Right atrium auricular region (tissue), 2 donors: ENCODE data around the gene LCK. TPM values are rescaled to one million over a fixed set of nuclear protein-coding genes. Genes with fewer than 3 reads are reported as not detected.

ENCODE experiments used
- DNase-seq: peaks from one replicate; pipeline ENCODE4 v3.0.0-alpha.2; 2019; ENCODE audit warnings: low spot score
- H3K27ac ChIP-seq, 2 donors: fragments of 200-600 bp; sonication (generic); 1 replicate in 1 of 2; 2 replicates in 1 of 2; pipeline ENCODE4 v1.5.1; 2016 to 2019
- H3K27me3 ChIP-seq, 2 donors: fragments of 200-600 bp; sonication (generic); one replicate each; pipeline versions ENCODE4 v1.5.1 to v1.6.0; 2017 to 2019
- H3K36me3 ChIP-seq: fragments of 200-600 bp; sonication (generic); one replicate; pipeline ENCODE4 v1.5.1; 2016
- H3K4me1 ChIP-seq, 2 donors: fragments of 200-600 bp; sonication (generic); one replicate each; pipeline versions ENCODE4 v1.5.1 to v1.6.0; 2017 to 2019
- H3K4me3 ChIP-seq, 2 donors: fragments of 200-600 bp; sonication (generic); 1 replicate in 1 of 2; 2 replicates in 1 of 2; pipeline ENCODE4 v1.5.1; 2017 to 2019; ENCODE audit warnings: mild to moderate bottlenecking in 1 of 2, moderate library complexity in 1 of 2
- H3K9me3 ChIP-seq, 2 donors: fragments of 200-600 bp; sonication (generic); one replicate each; pipeline ENCODE4 v1.5.1; 2019
- total RNA-seq, 2 donors: library from RNA; depleted of rRNA; stranded (reverse); fragments of >200 nt; gene quantifications; one replicate each; pipeline ENCODE4 v1.1.0, GENCODE V29; 2016
- TF ChIP-seq, protein P1 (sequence below), 2 donors: fragments of 200-600 bp; sonication (generic); IDR thresholded peaks; one replicate each; pipeline ENCODE4 v1.5.1; 2019; ENCODE audit warnings: antibody characterized with exemption in 2 of 2

Gene LCK
- total RNA-seq, 2 donors from 2014 or later, result 0.74 to 0.98 TPM

DNA sequence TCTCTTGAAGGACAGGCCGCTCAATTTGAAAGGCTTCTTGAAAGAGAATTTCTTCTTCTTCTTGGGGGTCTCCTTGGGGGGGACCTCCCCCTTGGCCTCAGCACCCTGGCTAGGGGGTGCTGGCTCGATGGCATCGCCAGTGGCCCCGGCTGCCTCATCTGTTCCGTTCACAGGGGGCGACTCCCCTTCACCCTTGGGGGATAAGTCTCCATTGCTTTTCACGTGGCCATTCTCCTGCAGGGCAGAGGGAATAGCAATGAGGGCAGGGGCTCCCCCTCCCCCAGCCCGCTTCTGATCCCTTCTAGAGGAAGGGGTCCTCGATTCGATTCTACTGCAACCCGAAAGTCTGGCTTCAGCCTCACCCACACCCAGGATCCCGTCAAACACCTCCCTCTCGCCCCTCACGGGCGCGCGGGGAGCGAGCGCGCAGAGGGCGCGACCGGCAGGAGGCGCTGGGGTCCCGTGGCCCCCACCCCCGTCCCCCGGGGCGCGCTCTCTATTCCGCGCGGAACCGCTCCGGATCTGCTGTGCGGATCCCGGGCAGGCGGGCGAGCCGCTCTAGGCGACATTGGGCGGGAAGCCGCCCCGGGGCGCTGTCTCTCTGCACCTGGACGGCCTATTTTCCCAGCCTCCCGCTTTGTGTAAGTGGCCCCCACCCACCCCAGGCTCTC lies 83.9 kb downstream of the LCK start:
- Histone ChIP-seq H3K27me3 (no peaks in the 10 kb centered on the region), H3K27ac (peak overlapping the region; percentile 64 to 68), H3K4me3 (peak overlapping the region; percentile 57 to 68), H3K4me1 (peaks cover 0 to 44% of the 10 kb centered on the region in 2 donors), H3K9me3 (no peaks in the 10 kb centered on the region), H3K36me3 (peaks cover 15% of the 10 kb centered on the region)
- TF ChIP-seq, protein P1, sequence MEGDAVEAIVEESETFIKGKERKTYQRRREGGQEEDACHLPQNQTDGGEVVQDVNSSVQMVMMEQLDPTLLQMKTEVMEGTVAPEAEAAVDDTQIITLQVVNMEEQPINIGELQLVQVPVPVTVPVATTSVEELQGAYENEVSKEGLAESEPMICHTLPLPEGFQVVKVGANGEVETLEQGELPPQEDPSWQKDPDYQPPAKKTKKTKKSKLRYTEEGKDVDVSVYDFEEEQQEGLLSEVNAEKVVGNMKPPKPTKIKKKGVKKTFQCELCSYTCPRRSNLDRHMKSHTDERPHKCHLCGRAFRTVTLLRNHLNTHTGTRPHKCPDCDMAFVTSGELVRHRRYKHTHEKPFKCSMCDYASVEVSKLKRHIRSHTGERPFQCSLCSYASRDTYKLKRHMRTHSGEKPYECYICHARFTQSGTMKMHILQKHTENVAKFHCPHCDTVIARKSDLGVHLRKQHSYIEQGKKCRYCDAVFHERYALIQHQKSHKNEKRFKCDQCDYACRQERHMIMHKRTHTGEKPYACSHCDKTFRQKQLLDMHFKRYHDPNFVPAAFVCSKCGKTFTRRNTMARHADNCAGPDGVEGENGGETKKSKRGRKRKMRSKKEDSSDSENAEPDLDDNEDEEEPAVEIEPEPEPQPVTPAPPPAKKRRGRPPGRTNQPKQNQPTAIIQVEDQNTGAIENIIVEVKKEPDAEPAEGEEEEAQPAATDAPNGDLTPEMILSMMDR (IDR thresholded peaks at IDR 0.05), result peak; percentile 74 to 85
- no peak for DNase-seq

DNA sequence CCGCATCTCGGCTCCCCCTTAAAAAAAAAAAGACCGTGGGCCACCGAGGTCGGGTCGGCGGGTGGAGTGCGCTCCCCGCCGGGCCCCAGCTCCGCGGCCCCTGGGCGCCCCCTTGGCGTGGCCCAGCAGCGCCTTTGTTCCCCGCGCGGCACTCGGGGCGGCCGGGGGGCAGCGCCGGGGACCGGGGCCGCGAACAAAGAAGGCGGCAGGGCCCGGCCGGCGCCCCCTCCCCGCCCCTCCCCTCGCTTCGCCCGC lies 84.4 kb downstream of the LCK start:
- Histone ChIP-seq H3K4me3 (peak overlapping the region; percentile 57 to 68), H3K27ac (peak overlapping the region; percentile 64 to 68), H3K4me1 (peaks cover 0 to 44% of the 10 kb centered on the region in 2 donors), H3K9me3 (no peaks in the 10 kb centered on the region), H3K36me3 (peaks cover 15% of the 10 kb centered on the region), H3K27me3 (no peaks in the 10 kb centered on the region)
- TF ChIP-seq, protein P1 (IDR thresholded peaks at IDR 0.05), result no peak
- no peak for DNase-seq

Other genes with a start within 250 kb of the LCK start
- 10 to 100 TPM; 44.5 to 47.2 TPM for gene KHDRBS1, start 237.4 kb upstream of the LCK start, total RNA-seq
- gene TMEM39B, start 178.3 kb upstream of the LCK start, total RNA-seq, result 1 to 10 TPM; 3.2 to 5.0 TPM
- gene KPNA6, start 143.2 kb upstream of the LCK start, total RNA-seq, result 10 to 100 TPM; 47.3 to 54.6 TPM
- 10 to 100 TPM; 16.1 to 29.4 TPM for gene TXLNA, start 71.6 kb upstream of the LCK start, total RNA-seq
- gene CCDC28B, start 50.7 kb upstream of the LCK start, total RNA-seq, result 10 to 100 TPM in 1 of 2 donors, 1 to 10 TPM in 1; 9.5 to 11.2 TPM
- 1 to 10 TPM in 1 of 2 donors, under 1 TPM in 1; 0.48 to 1.3 TPM for gene IQCC, start 45.6 kb upstream of the LCK start, total RNA-seq
- gene DCDC2B, start 42.2 kb upstream of the LCK start, total RNA-seq, result not detected
- 1 to 10 TPM; 8.1 to 8.9 TPM for gene TMEM234, start 28.9 kb upstream of the LCK start, total RNA-seq
- 100 to 1,000 TPM; 123 to 131 TPM for gene EIF3I, start 28.9 kb upstream of the LCK start, total RNA-seq
- gene FAM167B, start 4.0 kb upstream of the LCK start, total RNA-seq, result 1 to 10 TPM; 2.1 to 6.4 TPM
- 10 to 100 TPM; 21.8 to 28.0 TPM for gene HDAC1, start 40.8 kb downstream of the LCK start, total RNA-seq
- gene MARCKSL1, start 85.0 kb downstream of the LCK start, total RNA-seq, result 10 to 100 TPM in 1 of 2 donors, 1 to 10 TPM in 1; 9.5 to 34.5 TPM
- gene FAM229A, start 111.2 kb downstream of the LCK start, total RNA-seq, result 1 to 10 TPM in 1 of 2 donors, under 1 TPM in 1; 0.89 to 7.5 TPM
- gene TSSK3, start 111.3 kb downstream of the LCK start, total RNA-seq, result under 1 TPM; 0.63 to 0.70 TPM
- 10 to 100 TPM; 47.1 to 49.7 TPM for gene BSDC1, start 143.2 kb downstream of the LCK start, total RNA-seq
- under 1 TPM in 1 of 2 donors, not detected in 1; 0.04 TPM for gene ZBTB8B, start 213.8 kb downstream of the LCK start, total RNA-seq